ENCODE measurements around the gene TMEM198. TPM values are rescaled to one million over a fixed set of nuclear protein-coding genes. Genes with fewer than 3 reads are reported as not detected.

Gene TMEM198
- total RNA-seq, 4 donors from 2014 or later, result 0.77 to 5.3 (median 5.1) TPM; not detected in 1

GRCh38 chr2:219506153-219506801 lies 37.6 kb upstream of the TMEM198 start:
- DNase-seq, result no peak
- intact Hi-C loops (cut with DNase I; ENCODE audit: low total_unique reads), result no loop called here
- Histone ChIP-seq H3K27ac (peak overlapping the region in 1 of 2 donors; percentile 35), H3K4me1 (peaks cover 0 to 13% of the 10 kb centered on the region in 2 donors), H3K27me3 (no peaks in the 10 kb centered on the region), H3K4me3 (no peak overlapping the region), H3K9me3 (no peaks in the 10 kb centered on the region), H3K36me3 (no peaks in the 10 kb centered on the region)
- TF ChIP-seq POLR2A (IDR thresholded peaks at IDR 0.05), result no peak
- TF ChIP-seq CTCF (IDR thresholded peaks at IDR 0.05), result no peak

GRCh38 chr2:219506802-219507526 lies 36.9 kb upstream of the TMEM198 start:
- H3K4me1 ChIP-seq, result peaks cover 0 to 13% of the 10 kb centered on the region in 2 donors
- H3K9me3 ChIP-seq, result no peaks in the 10 kb centered on the region
- DNase-seq, result peak in 1 of 2 donors; percentile 16
- intact Hi-C loops (cut with DNase I; ENCODE audit: low total_unique reads), result no loop called here
- no peak overlapping the region for H3K4me3 ChIP-seq
- no peak for TF ChIP-seq CTCF (IDR thresholded peaks at IDR 0.05)
- TF ChIP-seq POLR2A (IDR thresholded peaks at IDR 0.05), result no peak
- H3K27me3 ChIP-seq, result no peaks in the 10 kb centered on the region
- H3K27ac ChIP-seq, result peak overlapping the region in 1 of 2 donors; percentile 35
- no peaks in the 10 kb centered on the region for H3K36me3 ChIP-seq

GRCh38 chr2:219507581-219508443 lies 36.0 kb upstream of the TMEM198 start:
- H3K36me3 ChIP-seq, result no peaks in the 10 kb centered on the region
- intact Hi-C loops (cut with DNase I; ENCODE audit: low total_unique reads), result no loop called here
- H3K4me1 ChIP-seq, result peaks cover 0 to 13% of the 10 kb centered on the region in 2 donors
- H3K27ac ChIP-seq, result no peak overlapping the region
- no peaks in the 10 kb centered on the region for H3K9me3 ChIP-seq
- DNase-seq, result peak in 1 of 2 donors; percentile 26
- no peaks in the 10 kb centered on the region for H3K27me3 ChIP-seq
- H3K4me3 ChIP-seq, result no peak overlapping the region
- TF ChIP-seq CTCF (IDR thresholded peaks at IDR 0.05) (no peak), POLR2A (IDR thresholded peaks at IDR 0.05) (no peak)

DNA sequence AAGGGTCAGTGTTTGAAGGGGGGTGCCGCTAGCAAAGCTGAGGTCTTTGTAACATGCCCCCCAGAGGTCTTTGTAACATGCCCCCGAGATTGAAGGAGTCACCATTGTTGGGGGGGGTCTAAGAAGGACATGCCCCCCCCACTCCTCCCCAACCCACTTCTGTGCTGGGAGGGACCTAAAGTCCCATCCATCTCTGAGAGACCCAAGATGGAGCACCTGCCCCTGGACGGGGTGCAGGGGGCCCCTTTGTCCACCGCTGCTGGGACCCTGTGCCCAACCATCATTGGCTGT lies 35.4 kb upstream of the TMEM198 start:
- no peak overlapping the region for H3K4me3 ChIP-seq
- H3K36me3 ChIP-seq, result no peaks in the 10 kb centered on the region
- TF ChIP-seq POLR2A (IDR thresholded peaks at IDR 0.05), result no peak
- no peak for TF ChIP-seq CTCF (IDR thresholded peaks at IDR 0.05)
- no peak overlapping the region for H3K27ac ChIP-seq
- no peak for DNase-seq
- intact Hi-C loops (cut with DNase I; ENCODE audit: low total_unique reads), result no loop called here
- H3K27me3 ChIP-seq, result no peaks in the 10 kb centered on the region
- peaks cover 0 to 13% of the 10 kb centered on the region in 2 donors for H3K4me1 ChIP-seq
- no peaks in the 10 kb centered on the region for H3K9me3 ChIP-seq
